ENCODE data around the gene ZMIZ1.
A peak's percentile ranks its signal among the peaks of the same experiment; 100 is the strongest.

Gene ZMIZ1

GRCh38 chr10:79092292-79092896, 23.6 kb downstream of the ZMIZ1 start:
- TF ChIP-seq FOXP2 (optimal IDR thresholded peaks at IDR 0.05; ENCODE audit: borderline replicate concordance, extremely low read depth, extremely low read length, insufficient read depth) (no peak), SIN3A (IDR thresholded peaks at IDR 0.05; ENCODE audit: borderline replicate concordance, insufficient read depth, low read length) (no peak), TAF1 (IDR thresholded peaks at IDR 0.05; ENCODE audit: borderline replicate concordance, insufficient read depth, low read length) (no peak), REST (IDR thresholded peaks at IDR 0.05; ENCODE audit: insufficient read depth in 1 of 2, low read depth in 2 of 2, low read length in 2 of 2) (no peak), POLR2AphosphoS5 (IDR thresholded peaks at IDR 0.05; ENCODE audit: low read depth, low read length) (no peak)

DNA sequence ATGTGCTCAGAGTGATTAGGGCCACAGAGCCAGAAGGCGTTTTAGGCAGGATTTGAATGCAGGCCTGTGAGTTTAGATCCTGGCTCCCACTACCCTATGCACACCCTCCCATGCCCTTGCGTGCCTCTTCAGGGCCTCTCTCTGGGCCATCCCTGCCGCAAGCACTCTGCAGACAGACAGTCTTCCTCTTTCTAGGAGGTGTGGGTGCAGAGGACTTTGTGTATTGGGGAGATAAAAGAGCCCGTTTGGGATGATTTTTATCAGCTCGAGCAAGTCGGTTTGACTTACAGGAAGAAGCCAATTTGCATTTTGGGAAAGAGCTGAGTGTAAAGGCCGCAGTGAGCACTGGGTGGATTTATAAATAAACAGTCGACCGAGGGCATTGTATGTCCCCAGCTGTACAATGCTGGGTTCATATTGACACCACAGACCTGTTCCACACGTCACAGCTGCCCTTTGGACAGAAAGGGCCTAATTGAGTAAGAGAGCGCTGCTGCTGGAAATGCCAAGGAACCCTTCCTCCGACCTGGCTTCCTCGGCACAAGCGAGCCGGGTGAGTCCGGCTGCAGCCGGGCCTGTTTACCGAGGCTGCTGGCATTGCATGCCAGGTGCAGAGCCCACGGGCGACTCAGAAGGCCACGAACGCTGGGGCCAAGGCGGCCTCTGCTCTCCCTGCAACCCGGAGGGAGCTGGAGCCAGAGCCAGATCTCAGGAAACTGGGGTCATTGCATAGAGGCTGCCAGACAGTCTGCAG, 25.1 kb downstream of the ZMIZ1 start:
- TF ChIP-seq FOXP2 (optimal IDR thresholded peaks at IDR 0.05; ENCODE audit: borderline replicate concordance, extremely low read depth, extremely low read length, insufficient read depth): peak; percentile 71
- TF ChIP-seq SIN3A (IDR thresholded peaks at IDR 0.05; ENCODE audit: borderline replicate concordance, insufficient read depth, low read length): no peak

DNA sequence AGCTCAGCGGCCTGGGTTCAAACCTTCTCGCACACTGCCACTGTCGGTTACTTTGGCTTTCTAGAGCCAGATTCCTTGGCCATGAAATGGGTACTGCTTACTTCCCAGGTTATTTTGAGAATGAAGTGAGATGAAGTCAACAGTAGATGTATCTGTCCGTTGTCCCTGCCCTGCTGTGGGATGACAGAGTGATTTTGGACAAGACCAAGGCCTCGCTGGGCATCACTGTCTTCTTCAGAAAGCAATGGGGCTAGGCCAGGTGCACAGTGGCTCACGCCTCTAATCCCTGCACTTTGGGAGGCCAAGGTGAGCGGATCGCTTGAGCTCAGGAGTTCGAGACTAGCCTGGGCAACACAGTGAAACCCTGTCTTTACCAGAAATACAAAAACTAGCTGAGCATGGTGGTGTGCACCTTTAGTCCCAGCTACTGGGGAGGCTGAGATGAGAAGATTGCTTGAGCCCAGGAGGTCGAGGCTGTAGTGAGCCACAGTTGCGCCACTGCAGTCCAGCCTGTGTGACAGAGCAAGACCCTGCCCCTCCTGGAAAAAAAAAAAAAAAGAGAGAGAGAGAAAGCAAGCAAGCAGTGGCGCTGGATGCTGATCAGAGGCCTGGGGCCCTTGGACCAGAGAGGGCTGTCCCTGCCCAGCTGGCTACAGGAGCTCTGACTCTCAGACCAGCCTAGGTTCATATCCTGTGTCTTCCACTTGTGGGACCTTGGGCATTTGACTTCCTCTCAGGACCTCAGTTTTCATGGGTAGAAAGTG, 25.8 kb downstream of the ZMIZ1 start:
- no peak for TF ChIP-seq SIN3A (IDR thresholded peaks at IDR 0.05; ENCODE audit: borderline replicate concordance, insufficient read depth, low read length)
- no peak for TF ChIP-seq REST (IDR thresholded peaks at IDR 0.05; ENCODE audit: insufficient read depth in 1 of 2, low read depth in 2 of 2, low read length in 2 of 2)
- no peak for TF ChIP-seq POLR2AphosphoS5 (IDR thresholded peaks at IDR 0.05; ENCODE audit: low read depth, low read length)
- TF ChIP-seq TAF1 (IDR thresholded peaks at IDR 0.05; ENCODE audit: borderline replicate concordance, insufficient read depth, low read length): no peak
- no peak for TF ChIP-seq FOXP2 (optimal IDR thresholded peaks at IDR 0.05; ENCODE audit: borderline replicate concordance, extremely low read depth, extremely low read length, insufficient read depth)

GRCh38 chr10:79095316-79095715, 26.6 kb downstream of the ZMIZ1 start:
- TF ChIP-seq SIN3A (IDR thresholded peaks at IDR 0.05; ENCODE audit: borderline replicate concordance, insufficient read depth, low read length): no peak
- no peak for TF ChIP-seq TAF1 (IDR thresholded peaks at IDR 0.05; ENCODE audit: borderline replicate concordance, insufficient read depth, low read length)
- TF ChIP-seq POLR2AphosphoS5 (IDR thresholded peaks at IDR 0.05; ENCODE audit: low read depth, low read length): no peak
- no peak for TF ChIP-seq REST (IDR thresholded peaks at IDR 0.05; ENCODE audit: insufficient read depth in 1 of 2, low read depth in 2 of 2, low read length in 2 of 2)
- no peak for TF ChIP-seq FOXP2 (optimal IDR thresholded peaks at IDR 0.05; ENCODE audit: borderline replicate concordance, extremely low read depth, extremely low read length, insufficient read depth)

GRCh38 chr10:79096514-79096913, 27.7 kb downstream of the ZMIZ1 start:
- no peak for TF ChIP-seq SIN3A (IDR thresholded peaks at IDR 0.05; ENCODE audit: borderline replicate concordance, insufficient read depth, low read length)
- no peak for TF ChIP-seq FOXP2 (optimal IDR thresholded peaks at IDR 0.05; ENCODE audit: borderline replicate concordance, extremely low read depth, extremely low read length, insufficient read depth)
